Measurements from ENCODE around the gene IGSF21. TPM values are rescaled to one million over a fixed set of nuclear protein-coding genes. Genes with fewer than 3 reads are reported as not detected.

Gene IGSF21
- total and polyA plus RNA-seq, 2 of the 8 experiments (the other 6 are each of a cell fraction or from before 2014, with no cell fraction given), result 22.5 to 28.5 TPM

GRCh38 chr1:18342744-18343143 lies 235.1 kb downstream of the IGSF21 start:
- CTCF ChIA-PET (ENCODE audit: partially characterized antibody), result interaction anchor here (4.2 kb wide), 1 partner anchor 18 kb away, joined by 15 read pairs; no protein-coding TSS in a partner anchor
- 83% methylated on average over 4 of the region's 4 CpGs; no CpG with 5 or more reads in 1 of the 2 experiments for WGBS, 2 experiments (ENCODE audit: extremely low coverage in 1 of 2, insufficient coverage in 1 of 2, insufficient read length in 1 of 2, insufficient replicate concordance in 2 of 2, low coverage in 1 of 2, low lambda C conversion rate in 2 of 2, missing lambda C conversion rate in 1 of 2)

More at GRCh38 chr1:18342744-18343143, 235.1 kb downstream of the IGSF21 start:
- Histone ChIP-seq H3K56ac (replicated peaks; ENCODE audit: insufficient read length, low read depth, low read length) (no peak overlapping the region), H4K8ac (ENCODE audit: extremely low read depth, insufficient read depth, low read length) (no peak overlapping the region), H3K79me2 (ENCODE audit: control insufficient read depth in 1 of 2, insufficient read depth in 2 of 2, low read length in 2 of 2) (no peaks in the 10 kb centered on the region), H3K14ac (ENCODE audit: insufficient read length) (no peak overlapping the region), H3K27ac (ENCODE audit: low read depth, low read length) (no peak overlapping the region), H3K4me1 (replicated peaks in 1 of 4; ENCODE audit: control insufficient read depth in 3 of 4, insufficient read depth in 4 of 4, low read length in 3 of 4) (no peaks in the 10 kb centered on the region; a peak in 1 of 7 replicates), H2BK12ac (ENCODE audit: low read depth, low read length) (no peak overlapping the region), H3K79me1 (ENCODE audit: low read depth, low read length) (no peaks in the 10 kb centered on the region), H3K27me3 (replicated peaks in 1 of 4; ENCODE audit: control insufficient read depth in 3 of 4, extremely low read depth in 1 of 4, insufficient read depth in 3 of 4, low read length in 3 of 4) (peaks cover 0 to 2% (median 0%) of the 10 kb centered on the region in 4 experiments; a peak in 2 of 7 replicates), H3K4me3 (ENCODE audit: extremely low read depth in 1 of 4, insufficient read depth in 2 of 4, low read depth in 3 of 4, low read length in 4 of 4) (no peak overlapping the region), H3K23ac (ENCODE audit: insufficient read length) (no peak overlapping the region), H4K5ac (ENCODE audit: insufficient read length, low read depth, low read length) (no peak overlapping the region), H2BK5ac (ENCODE audit: low read depth, low read length) (no peak overlapping the region), H2AFZ (ENCODE audit: low read length) (no peak overlapping the region), H2BK15ac (ENCODE audit: low read length) (no peak overlapping the region), H3K36me3 (ENCODE audit: control insufficient read depth in 2 of 4, insufficient read depth in 4 of 4, low read length in 3 of 4) (no peaks in the 10 kb centered on the region), H3K4ac (replicated peaks; ENCODE audit: insufficient read length, low read depth, low read length) (no peak overlapping the region), H3K18ac (ENCODE audit: extremely low read depth, low read length) (no peak overlapping the region), H4K20me1 (replicated peaks in 1 of 2; ENCODE audit: control insufficient read depth in 1 of 2, insufficient read depth in 2 of 2, low read length in 2 of 2) (no peaks in the 10 kb centered on the region), H3K23me2 (ENCODE audit: low read depth, low read length) (no peaks in the 10 kb centered on the region), H4K91ac (replicated peaks; ENCODE audit: insufficient read length, low read length) (no peak overlapping the region), H2BK120ac (replicated peaks; ENCODE audit: low read depth, low read length) (no peak overlapping the region), H3K4me2 (ENCODE audit: insufficient read depth in 1 of 2, low read depth in 2 of 2, low read length in 2 of 2) (no peak overlapping the region), H3K9me3 (ENCODE audit: insufficient read depth in 2 of 2, low read depth in 1 of 2, low read length in 1 of 2) (no peaks in the 10 kb centered on the region), H2BK20ac (ENCODE audit: low read length) (no peak overlapping the region), H2AK5ac (ENCODE audit: low read depth, low read length) (no peak overlapping the region), H3K9ac (replicated peaks in 1 of 4; ENCODE audit: extremely low read depth in 1 of 4, low read depth in 3 of 4, low read length in 3 of 4) (no peak overlapping the region)
- TF ChIP-seq EZH2 (IDR thresholded peaks at IDR 0.05; ENCODE audit: low read depth, low read length, severe bottlenecking) (no peak), KDM1A (IDR thresholded peaks at IDR 0.05; ENCODE audit: borderline replicate concordance, low read length) (no peak), RFX5 (IDR thresholded peaks at IDR 0.05; ENCODE audit: borderline replicate concordance, low read depth, low read length) (no peak), POU5F1 (IDR thresholded peaks at IDR 0.05; ENCODE audit: low read depth, low read length) (no peak), BACH1 (IDR thresholded peaks at IDR 0.05; ENCODE audit: low read length) (peak; percentile 66), SIN3A (conservative IDR thresholded peaks at IDR 0.05 in 1 of 2, IDR thresholded peaks at IDR 0.05 in 1 of 2; ENCODE audit: low read depth in 1 of 2, low read length in 2 of 2) (no peak), RAD21 (IDR thresholded peaks at IDR 0.05 in 1 of 2, conservative IDR thresholded peaks at IDR 0.05 in 1 of 2; ENCODE audit: low read depth in 2 of 2, low read length in 2 of 2) (no peak)
- FAIRE-seq (no peak), DNase-seq (ENCODE audit: low read depth in 1 of 2, low spot score in 2 of 2) (no peak)
- POLR2A ChIA-PET (ENCODE audit: partially characterized antibody), result no interaction called here
